HEK293 (cell line): Measurements from ENCODE around the gene SELENOT.

Experiments used
- CTCF ChIA-PET: fragments of 350-600 bp; formaldehyde crosslinking; extraction: SDS; loops from one replicate; lab custom pipeline; 2021; ENCODE audit warnings: antibody characterized with exemption; lab: Yijun Ruan, JAX
- POLR2A ChIA-PET: fragments of 300-600 bp; formaldehyde crosslinking; extraction: SDS; loops from one replicate; lab custom pipeline; 2020; ENCODE audit warnings: antibody characterized with exemption, inconsistent platforms; lab: Yijun Ruan, JAX
- H3K27ac ChIP-seq: fragments of 200-500 bp; sonication (Bioruptor generic); 2 replicates; pipeline ENCODE4 v1.5.1; 2014; ENCODE audit warnings: low read depth, low read length, control low read depth, inconsistent platforms; ENCODE audit errors: extremely low read depth
- H3K36me3 ChIP-seq, 2 experiments: fragments of 200-500 bp in 1 of 2; sonication (Bioruptor generic) in 1 of 2; 1 replicate in 1 of 2; 2 replicates in 1 of 2; pipeline ENCODE4 v1.5.1; 2014 to 2017; ENCODE audit warnings: inconsistent platforms in 2 of 2, low read length in 2 of 2; ENCODE audit not compliant: control insufficient read depth in 2 of 2, insufficient read depth in 1 of 2
- H3K4me1 ChIP-seq: fragments of 200-500 bp; sonication (Bioruptor generic); 2 replicates; pipeline ENCODE4 v1.5.1; 2014; ENCODE audit warnings: mild to moderate bottlenecking, low read length, inconsistent platforms; ENCODE audit not compliant: control insufficient read depth, insufficient read depth
- H3K4me3 ChIP-seq: 2 replicates; pipeline ENCODE4 v1.5.1; 2011; ENCODE audit warnings: low read depth, mild to moderate bottlenecking, control low read depth, low read length, moderate library complexity
- H3K9me3 ChIP-seq: fragments of 200-500 bp; sonication (Bioruptor generic); 2 replicates; pipeline ENCODE4 v1.5.1; 2014; ENCODE audit warnings: low read depth, low read length, inconsistent platforms; ENCODE audit not compliant: control insufficient read depth, insufficient read depth
- KLF8 ChIP-seq: fragments of 450-650 bp; formaldehyde crosslinking; IDR thresholded peaks from 2 replicates; pipeline ENCODE4 v1.5.1; 2016; ENCODE audit warnings: missing biosample characterization, missing genetic modification characterization
- REPIN1 ChIP-seq: fragments of 450-650 bp; formaldehyde crosslinking; IDR thresholded peaks from 2 replicates; pipeline ENCODE4 v1.5.1; 2017; ENCODE audit warnings: missing biosample characterization, missing genetic modification characterization, low read depth
- SCRT2 ChIP-seq: fragments of 450-650 bp; formaldehyde crosslinking; IDR thresholded peaks from 2 replicates; pipeline ENCODE4 v1.5.1; 2016; ENCODE audit warnings: missing biosample characterization, missing genetic modification characterization
- ZBTB17 ChIP-seq: fragments of 450-650 bp; formaldehyde crosslinking; IDR thresholded peaks from 2 replicates; pipeline ENCODE4 v1.5.1; 2016; ENCODE audit warnings: missing biosample characterization, missing genetic modification characterization
- ZNF10 ChIP-seq: fragments of 450-650 bp; formaldehyde crosslinking; IDR thresholded peaks from 2 replicates; pipeline ENCODE4 v1.5.1; 2017; ENCODE audit warnings: missing biosample characterization, missing genetic modification characterization
- ZNF132 ChIP-seq: fragments of 450-650 bp; formaldehyde crosslinking; IDR thresholded peaks from 2 replicates; pipeline ENCODE4 v1.5.1; 2017; ENCODE audit warnings: missing biosample characterization, missing genetic modification characterization, borderline replicate concordance
- ZNF133 ChIP-seq: fragments of 450-650 bp; formaldehyde crosslinking; IDR thresholded peaks from 2 replicates; pipeline ENCODE4 v1.5.1; 2016; ENCODE audit warnings: missing biosample characterization, missing genetic modification characterization
- ZNF274 ChIP-seq, 2 experiments: fragments of 200-500 bp in 1 of 2; fragments of 450-650 bp in 1 of 2; sonication (Bioruptor generic) in 1 of 2; formaldehyde crosslinking in 1 of 2; IDR thresholded peaks; 2 replicates each; pipeline versions ENCODE4 v1.5.1 to v1.6.1; 2014 to 2016; ENCODE audit warnings: borderline replicate concordance in 1 of 2, inconsistent platforms in 1 of 2, low read length in 1 of 2, missing biosample characterization in 1 of 2, missing genetic modification characterization in 1 of 2
- ZNF350 ChIP-seq: fragments of 450-650 bp; formaldehyde crosslinking; IDR thresholded peaks from 2 replicates; pipeline ENCODE4 v1.5.0; 2017; ENCODE audit warnings: missing biosample characterization, mild to moderate bottlenecking, missing genetic modification characterization
- ZNF416 ChIP-seq: fragments of 450-650 bp; formaldehyde crosslinking; IDR thresholded peaks from 2 replicates; pipeline ENCODE4 v1.5.1; 2016; ENCODE audit warnings: missing biosample characterization, missing genetic modification characterization
- ZNF433 ChIP-seq: fragments of 450-650 bp; formaldehyde crosslinking; IDR thresholded peaks from 2 replicates; pipeline ENCODE4 v1.5.1; 2016; ENCODE audit warnings: missing biosample characterization, missing genetic modification characterization, low read depth
- ZNF513 ChIP-seq: fragments of 450-650 bp; IDR thresholded peaks from 2 replicates; pipeline ENCODE4 v1.5.1; 2018; ENCODE audit warnings: missing biosample characterization, missing genetic modification characterization
- ZNF560 ChIP-seq: fragments of 450-650 bp; formaldehyde crosslinking; IDR thresholded peaks from 2 replicates; pipeline ENCODE4 v1.5.1; 2017; ENCODE audit warnings: missing biosample characterization, missing genetic modification characterization, borderline replicate concordance
- ZNF561 ChIP-seq: fragments of 450-650 bp; IDR thresholded peaks from 2 replicates; pipeline ENCODE4 v1.5.1; 2018; ENCODE audit warnings: missing biosample characterization, missing genetic modification characterization, borderline replicate concordance
- ZNF596 ChIP-seq: fragments of 450-650 bp; IDR thresholded peaks from 2 replicates; pipeline ENCODE4 v1.5.0; 2018; ENCODE audit warnings: missing biosample characterization, mild to moderate bottlenecking, missing genetic modification characterization, moderate library complexity
- ZSCAN5A ChIP-seq: fragments of 450-650 bp; formaldehyde crosslinking; IDR thresholded peaks from 2 replicates; pipeline ENCODE4 v1.5.1; 2016; ENCODE audit warnings: missing biosample characterization, missing genetic modification characterization
- TF ChIP-seq, protein P1 (sequence below): fragments of 450-650 bp; formaldehyde crosslinking; IDR thresholded peaks from 2 replicates; pipeline ENCODE4 v1.5.1; 2016; ENCODE audit warnings: missing biosample characterization, missing genetic modification characterization
- TF ChIP-seq, protein P2 (sequence below): IDR thresholded peaks from 2 replicates; pipeline ENCODE4 v1.6.1; 2011; ENCODE audit warnings: mild to moderate bottlenecking, low read depth, low read length, borderline replicate concordance
- TF ChIP-seq, protein P3 (sequence below): fragments of 450-650 bp; formaldehyde crosslinking; IDR thresholded peaks from 2 replicates; pipeline ENCODE4 v1.5.1; 2016; ENCODE audit warnings: missing biosample characterization, missing genetic modification characterization

SELENOT gene

GRCh38 chr3:150583028-150583427 lies 20.1 kb upstream of the SELENOT start:
- Histone ChIP-seq H3K36me3 (peaks cover 0 to 63% of the 10 kb centered on the region in 2 experiments; a peak in 2 of 3 replicates), H3K9me3 (no peaks in the 10 kb centered on the region), H3K4me1 (no peaks in the 10 kb centered on the region), H3K4me3 (no peak overlapping the region), H3K27ac (no peak overlapping the region)
- CTCF ChIA-PET: no interaction called here
- TF ChIP-seq ZBTB17: no peak
- TF ChIP-seq, protein P1, sequence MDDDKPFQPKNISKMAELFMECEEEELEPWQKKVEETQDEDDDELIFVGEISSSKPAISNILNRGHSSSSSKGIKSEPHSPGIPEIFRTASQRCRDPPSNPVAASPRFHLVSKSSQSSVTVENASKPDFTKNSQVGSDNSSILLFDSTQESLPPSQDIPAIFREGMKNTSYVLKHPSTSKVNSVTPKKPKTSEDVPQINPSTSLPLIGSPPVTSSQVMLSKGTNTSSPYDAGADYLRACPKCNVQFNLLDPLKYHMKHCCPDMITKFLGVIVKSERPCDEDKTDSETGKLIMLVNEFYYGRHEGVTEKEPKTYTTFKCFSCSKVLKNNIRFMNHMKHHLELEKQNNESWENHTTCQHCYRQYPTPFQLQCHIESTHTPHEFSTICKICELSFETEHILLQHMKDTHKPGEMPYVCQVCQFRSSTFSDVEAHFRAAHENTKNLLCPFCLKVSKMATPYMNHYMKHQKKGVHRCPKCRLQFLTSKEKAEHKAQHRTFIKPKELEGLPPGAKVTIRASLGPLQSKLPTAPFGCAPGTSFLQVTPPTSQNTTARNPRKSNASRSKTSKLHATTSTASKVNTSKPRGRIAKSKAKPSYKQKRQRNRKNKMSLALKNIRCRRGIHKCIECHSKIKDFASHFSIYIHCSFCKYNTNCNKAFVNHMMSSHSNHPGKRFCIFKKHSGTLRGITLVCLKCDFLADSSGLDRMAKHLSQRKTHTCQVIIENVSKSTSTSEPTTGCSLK (tag by site-specific recombination): no peak
- TF ChIP-seq ZNF350 (tag by site-specific recombination): no peak
- no peak for TF ChIP-seq ZNF433 (tag by site-specific recombination)
- TF ChIP-seq SCRT2 (tag by site-specific recombination): no peak
- no peak for TF ChIP-seq ZNF133 (tag by site-specific recombination)
- no peak for TF ChIP-seq ZNF274 (IDR thresholded peaks at IDR 0.05; ENCODE audit: low read length)
- no peak for TF ChIP-seq ZNF274 (tag by site-specific recombination; IDR thresholded peaks at IDR 0.05; ENCODE audit: borderline replicate concordance)
- TF ChIP-seq, protein P2, sequence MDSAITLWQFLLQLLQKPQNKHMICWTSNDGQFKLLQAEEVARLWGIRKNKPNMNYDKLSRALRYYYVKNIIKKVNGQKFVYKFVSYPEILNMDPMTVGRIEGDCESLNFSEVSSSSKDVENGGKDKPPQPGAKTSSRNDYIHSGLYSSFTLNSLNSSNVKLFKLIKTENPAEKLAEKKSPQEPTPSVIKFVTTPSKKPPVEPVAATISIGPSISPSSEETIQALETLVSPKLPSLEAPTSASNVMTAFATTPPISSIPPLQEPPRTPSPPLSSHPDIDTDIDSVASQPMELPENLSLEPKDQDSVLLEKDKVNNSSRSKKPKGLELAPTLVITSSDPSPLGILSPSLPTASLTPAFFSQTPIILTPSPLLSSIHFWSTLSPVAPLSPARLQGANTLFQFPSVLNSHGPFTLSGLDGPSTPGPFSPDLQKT: no peak
- POLR2A ChIA-PET: interaction anchor here (0.8 kb wide), 1 partner anchor 20 kb away, joined by 3 read pairs; the partner anchor contains the start of gene SELENOT

GRCh38 chr3:150588027-150588830 lies 14.9 kb upstream of the SELENOT start:
- Histone ChIP-seq H3K36me3 (peaks cover 0 to 30% of the 10 kb centered on the region in 2 experiments; a peak in 2 of 3 replicates), H3K27ac (no peak overlapping the region), H3K4me3 (no peak overlapping the region), H3K4me1 (no peaks in the 10 kb centered on the region), H3K9me3 (no peaks in the 10 kb centered on the region)
- no peak for TF ChIP-seq KLF8 (tag by site-specific recombination)
- no peak for TF ChIP-seq ZNF513
- no peak for TF ChIP-seq ZNF560
- POLR2A ChIA-PET: interaction anchor here (1.7 kb wide), 1 partner anchor 15 kb away, joined by 4 read pairs; the partner anchor contains the start of gene SELENOT
- CTCF ChIA-PET: no interaction called here

DNA sequence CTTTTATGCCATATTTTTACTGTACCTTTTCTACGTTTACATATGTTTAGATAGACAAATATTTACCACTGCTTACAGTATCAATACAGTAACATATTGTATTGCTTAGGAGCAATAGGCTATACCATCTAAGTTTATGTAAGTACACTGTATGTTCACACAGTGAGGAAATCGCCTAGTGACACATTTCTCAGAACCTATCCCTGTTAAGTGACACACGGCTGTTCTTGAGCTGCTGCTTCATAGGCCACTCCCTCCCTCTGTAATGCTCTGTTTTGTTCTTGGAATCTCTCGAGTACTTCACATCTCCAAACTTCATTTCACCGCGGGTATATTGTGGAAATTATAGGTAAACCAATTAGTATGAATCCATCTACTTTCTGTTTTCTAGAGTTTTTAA lies 13.4 kb upstream of the SELENOT start:
- POLR2A ChIA-PET: no interaction called here
- peaks cover 0 to 18% of the 10 kb centered on the region in 2 experiments; a peak in 2 of 3 replicates for H3K36me3 ChIP-seq
- CTCF ChIA-PET: no interaction called here
- no peak for TF ChIP-seq ZSCAN5A (tag by site-specific recombination)
- TF ChIP-seq ZNF596 (tag by site-specific recombination): no peak
- TF ChIP-seq, protein P3, sequence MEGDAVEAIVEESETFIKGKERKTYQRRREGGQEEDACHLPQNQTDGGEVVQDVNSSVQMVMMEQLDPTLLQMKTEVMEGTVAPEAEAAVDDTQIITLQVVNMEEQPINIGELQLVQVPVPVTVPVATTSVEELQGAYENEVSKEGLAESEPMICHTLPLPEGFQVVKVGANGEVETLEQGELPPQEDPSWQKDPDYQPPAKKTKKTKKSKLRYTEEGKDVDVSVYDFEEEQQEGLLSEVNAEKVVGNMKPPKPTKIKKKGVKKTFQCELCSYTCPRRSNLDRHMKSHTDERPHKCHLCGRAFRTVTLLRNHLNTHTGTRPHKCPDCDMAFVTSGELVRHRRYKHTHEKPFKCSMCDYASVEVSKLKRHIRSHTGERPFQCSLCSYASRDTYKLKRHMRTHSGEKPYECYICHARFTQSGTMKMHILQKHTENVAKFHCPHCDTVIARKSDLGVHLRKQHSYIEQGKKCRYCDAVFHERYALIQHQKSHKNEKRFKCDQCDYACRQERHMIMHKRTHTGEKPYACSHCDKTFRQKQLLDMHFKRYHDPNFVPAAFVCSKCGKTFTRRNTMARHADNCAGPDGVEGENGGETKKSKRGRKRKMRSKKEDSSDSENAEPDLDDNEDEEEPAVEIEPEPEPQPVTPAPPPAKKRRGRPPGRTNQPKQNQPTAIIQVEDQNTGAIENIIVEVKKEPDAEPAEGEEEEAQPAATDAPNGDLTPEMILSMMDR (tag by site-specific recombination): no peak
- no peak for TF ChIP-seq REPIN1 (tag by site-specific recombination)
- TF ChIP-seq ZNF416 (tag by site-specific recombination): no peak
- TF ChIP-seq ZNF10 (tag by site-specific recombination): no peak
- TF ChIP-seq ZNF132 (tag by site-specific recombination): no peak
- TF ChIP-seq ZNF561 (tag by site-specific recombination): no peak
- TF ChIP-seq, all 188 proteins: peak for 0
- Histone ChIP-seq H3K27ac (no peak overlapping the region), H3K9me3 (no peaks in the 10 kb centered on the region), H3K4me1 (no peaks in the 10 kb centered on the region), H3K4me3 (no peak overlapping the region)
